Keratinocyte (primary cell): ENCODE measurements around the gene COL1A2.

Experiments used
- CTCF ChIP-seq, 3 experiments: IDR thresholded peaks in 1 of 3; conservative IDR thresholded peaks in 1 of 3; optimal IDR thresholded peaks in 1 of 3; 2 replicates in 2 of 3; 3 replicates in 1 of 3; pipeline versions ENCODE3 to v1.5.1; 2011; ENCODE audit warnings: low read length in 3 of 3, mild to moderate bottlenecking in 3 of 3, moderate library complexity in 2 of 3, control low read depth in 1 of 3, inconsistent platforms in 1 of 3; ENCODE audit not compliant: insufficient read depth in 2 of 3; ENCODE audit errors: extremely low read depth in 1 of 3
- EZH2 ChIP-seq: IDR thresholded peaks from one replicate; pipeline ENCODE4 v1.6.1; 2012; ENCODE audit warnings: inconsistent platforms, mild to moderate bottlenecking, low read length, moderate library complexity

GRCh38 chr7:94382132-94382531 lies 12.6 kb upstream of the COL1A2 start:
- TF ChIP-seq CTCF (optimal IDR thresholded peaks at IDR 0.05 in 1 of 3, IDR thresholded peaks at IDR 0.05 in 1 of 3, conservative IDR thresholded peaks at IDR 0.05 in 1 of 3; ENCODE audit: extremely low read depth in 1 of 3, insufficient read depth in 2 of 3, low read length in 3 of 3) (no peak), EZH2 (no peak)
